Activated T-helper 17 cell treated with anti-CD3 and anti-CD28 coated beads, Interleukin-2, amount 50 U/mL, for 72 hours (primary cell): Measurements from ENCODE around the gene EIF3J. TPM values are rescaled to one million over a fixed set of nuclear protein-coding genes. Genes with fewer than 3 reads are reported as not detected.
"Not testable (repeated sequence)": the region's sequence is repeated elsewhere in the genome, so short reads cannot be mapped to it uniquely, and the experiment has no call there.

Source experiments
- ATAC-seq: fragments of 150-1000 bp; cut with Tn5 transposase; replicated peaks from 2 replicates; pipeline ENCODE4 v1.10.0; 2021; ENCODE audit warnings: mild to moderate bottlenecking, moderate library complexity
- H3K27ac Mint-ChIP-seq: one replicate; pipeline ENCODE4 v1.8.0; 2022; ENCODE audit warnings: mixed read lengths
- H3K27me3 Mint-ChIP-seq: one replicate; pipeline ENCODE4 v1.8.0; 2022; ENCODE audit warnings: mixed read lengths
- H3K36me3 Mint-ChIP-seq: one replicate; pipeline ENCODE4 v1.8.0; 2022; ENCODE audit warnings: low read depth, mild to moderate bottlenecking, mixed read lengths
- H3K4me1 Mint-ChIP-seq: one replicate; pipeline ENCODE4 v1.8.0; 2022; ENCODE audit warnings: mixed read lengths
- H3K4me3 Mint-ChIP-seq: one replicate; pipeline ENCODE4 v1.8.0; 2022; ENCODE audit warnings: mild to moderate bottlenecking, mixed read lengths
- H3K9me3 Mint-ChIP-seq: one replicate; pipeline ENCODE4 v1.8.0; 2022; ENCODE audit warnings: mixed read lengths
- total RNA-seq, 2 donors: library from RNA; stranded (reverse); gene quantifications; one replicate each; pipeline ENCODE4 v1.2.3, GENCODE V29; 2022

EIF3J gene
- total RNA-seq, 2 donors from 2014 or later = 43.5 to 99.1 TPM

GRCh38 chr15:44532275-44532674, 4.7 kb upstream of the EIF3J start:
- not testable (repeated sequence) for H3K27ac Mint-ChIP-seq, H3K27me3 Mint-ChIP-seq, ATAC-seq, H3K4me3 Mint-ChIP-seq, H3K9me3 Mint-ChIP-seq
- peaks cover 16% of the 10 kb centered on the region for H3K4me1 Mint-ChIP-seq
- peaks cover 45% of the 10 kb centered on the region for H3K36me3 Mint-ChIP-seq

- Mint-ChIP-seq H3K9me3 (peaks cover 3% of the 10 kb centered on the region), H3K4me1 (peaks cover 16% of the 10 kb centered on the region), H3K27ac (peak overlapping the region; percentile 52), H3K36me3 (peaks cover 42% of the 10 kb centered on the region), H3K27me3 (no peaks in the 10 kb centered on the region), H3K4me3 (no peak overlapping the region)
- no peak for ATAC-seq
Observed at GRCh38 chr15:44532689-44533088, 4.3 kb upstream of the EIF3J start.

GRCh38 chr15:44535092-44535491, 1.9 kb upstream of the EIF3J start:
- H3K9me3 Mint-ChIP-seq = peaks cover 3% of the 10 kb centered on the region
- no peak for ATAC-seq
- peaks cover 54% of the 10 kb centered on the region for H3K36me3 Mint-ChIP-seq
- H3K4me1 Mint-ChIP-seq = peaks cover 22% of the 10 kb centered on the region
- peak overlapping the region; percentile 99 for H3K4me3 Mint-ChIP-seq
- no peaks in the 10 kb centered on the region for H3K27me3 Mint-ChIP-seq
- peak overlapping the region; percentile 68 for H3K27ac Mint-ChIP-seq

GRCh38 chr15:44535523-44536301, 1.2 kb upstream of the EIF3J start:
- H3K4me1 Mint-ChIP-seq = peaks cover 24% of the 10 kb centered on the region
- peaks cover 3% of the 10 kb centered on the region for H3K9me3 Mint-ChIP-seq
- peak overlapping the region; percentile 97 for H3K27ac Mint-ChIP-seq
- no peak for ATAC-seq
- peaks cover 55% of the 10 kb centered on the region for H3K36me3 Mint-ChIP-seq
- no peaks in the 10 kb centered on the region for H3K27me3 Mint-ChIP-seq
- peak overlapping the region; percentile 99 for H3K4me3 Mint-ChIP-seq

- Mint-ChIP-seq H3K27ac (peak overlapping the region; percentile 97), H3K9me3 (peaks cover 3% of the 10 kb centered on the region), H3K27me3 (no peaks in the 10 kb centered on the region), H3K4me3 (peak overlapping the region; percentile 99), H3K4me1 (peaks cover 29% of the 10 kb centered on the region), H3K36me3 (peaks cover 59% of the 10 kb centered on the region)
- ATAC-seq = peak; percentile 76
Observed at GRCh38 chr15:44536302-44536961, 515 bp upstream of the EIF3J start.

- peak overlapping the region; percentile 99 for H3K4me3 Mint-ChIP-seq
- peaks cover 3% of the 10 kb centered on the region for H3K9me3 Mint-ChIP-seq
- peaks cover 42% of the 10 kb centered on the region for H3K4me1 Mint-ChIP-seq
- ATAC-seq = no peak
- H3K27me3 Mint-ChIP-seq = no peaks in the 10 kb centered on the region
- H3K36me3 Mint-ChIP-seq = peaks cover 73% of the 10 kb centered on the region
- peak overlapping the region; percentile 97 for H3K27ac Mint-ChIP-seq
Observed at GRCh38 chr15:44537735-44538240, 841 bp downstream of the EIF3J start.

- Mint-ChIP-seq H3K9me3 (no peaks in the 10 kb centered on the region), H3K4me3 (peak overlapping the region; percentile 48), H3K27ac (peak overlapping the region; percentile 6), H3K36me3 (peaks cover 79% of the 10 kb centered on the region), H3K4me1 (peaks cover 53% of the 10 kb centered on the region), H3K27me3 (no peaks in the 10 kb centered on the region)
- no peak for ATAC-seq
Observed at GRCh38 chr15:44541282-44541958, 4.5 kb downstream of the EIF3J start.

- ATAC-seq = no peak
- Mint-ChIP-seq H3K36me3 (peaks cover 85% of the 10 kb centered on the region), H3K4me3 (peak overlapping the region; percentile 48), H3K27ac (peak overlapping the region; percentile 6), H3K27me3 (no peaks in the 10 kb centered on the region), H3K4me1 (peaks cover 56% of the 10 kb centered on the region), H3K9me3 (no peaks in the 10 kb centered on the region)
Observed at GRCh38 chr15:44542596-44542995, 5.6 kb downstream of the EIF3J start.

- H3K27me3 Mint-ChIP-seq, ATAC-seq, H3K4me3 Mint-ChIP-seq, H3K9me3 Mint-ChIP-seq, H3K27ac Mint-ChIP-seq: not testable (repeated sequence)
- H3K36me3 Mint-ChIP-seq = peaks cover 85% of the 10 kb centered on the region
- peaks cover 46% of the 10 kb centered on the region for H3K4me1 Mint-ChIP-seq
Observed at GRCh38 chr15:44544745-44545144, 7.8 kb downstream of the EIF3J start.

GRCh38 chr15:44545913-44546802, 9.2 kb downstream of the EIF3J start:
- H3K4me1 Mint-ChIP-seq = peaks cover 37% of the 10 kb centered on the region
- H3K27me3 Mint-ChIP-seq = no peaks in the 10 kb centered on the region
- H3K36me3 Mint-ChIP-seq = peaks cover 85% of the 10 kb centered on the region
- peak overlapping the region; percentile 88 for H3K27ac Mint-ChIP-seq
- no peaks in the 10 kb centered on the region for H3K9me3 Mint-ChIP-seq
- H3K4me3 Mint-ChIP-seq = peak overlapping the region; percentile 73
- ATAC-seq = peak; percentile 97

GRCh38 chr15:44549152-44549551, 12.2 kb downstream of the EIF3J start:
- Mint-ChIP-seq H3K36me3 (peaks cover 83% of the 10 kb centered on the region), H3K4me1 (peaks cover 11% of the 10 kb centered on the region)
- H3K9me3 Mint-ChIP-seq, H3K27me3 Mint-ChIP-seq, ATAC-seq, H3K4me3 Mint-ChIP-seq, H3K27ac Mint-ChIP-seq: not testable (repeated sequence)

- Mint-ChIP-seq H3K27ac (no peak overlapping the region), H3K27me3 (no peaks in the 10 kb centered on the region), H3K4me1 (peaks cover 21% of the 10 kb centered on the region)
Observed at GRCh38 chr15:44550256-44550655, 13.3 kb downstream of the EIF3J start.

GRCh38 chr15:44550734-44551133, 13.8 kb downstream of the EIF3J start:
- ATAC-seq = no peak
- peaks cover 93% of the 10 kb centered on the region for H3K36me3 Mint-ChIP-seq
- no peaks in the 10 kb centered on the region for H3K9me3 Mint-ChIP-seq
- no peaks in the 10 kb centered on the region for H3K27me3 Mint-ChIP-seq
- H3K4me3 Mint-ChIP-seq = no peak overlapping the region
- no peak overlapping the region for H3K27ac Mint-ChIP-seq
- peaks cover 23% of the 10 kb centered on the region for H3K4me1 Mint-ChIP-seq

More at GRCh38 chr15:44550256-44550655, 13.3 kb downstream of the EIF3J start:
- Mint-ChIP-seq H3K4me3 (no peak overlapping the region), H3K9me3 (no peaks in the 10 kb centered on the region), H3K36me3 (peaks cover 90% of the 10 kb centered on the region)
- no peak for ATAC-seq
